DND-41 (cell line): ENCODE data around the gene PROSER1.

Source experiments
- ATAC-seq: fragments of 200-7000 bp; cut with Tn5 transposase; 3 replicates; pipeline ENCODE4 v1.9.1; 2021; ENCODE audit warnings: low read depth; ENCODE audit not compliant: insufficient read depth
- DNase-seq: peaks from one replicate; pipeline ENCODE4 v3.0.0-alpha.2; 2020
- H2AFZ ChIP-seq: 2 replicates; pipeline ENCODE4 v1.6.0; 2012; ENCODE audit warnings: low read depth, low read length
- H3K27ac ChIP-seq: 2 replicates; pipeline ENCODE4 v1.5.1; 2012; ENCODE audit warnings: low read length, inconsistent platforms
- H3K27me3 ChIP-seq: fragments of 200-600 bp; sonication (generic); 2 replicates; pipeline ENCODE4 v1.6.0; 2012; ENCODE audit warnings: low read length, mild to moderate bottlenecking, inconsistent platforms; ENCODE audit not compliant: insufficient read depth, poor library complexity
- H3K36me3 ChIP-seq: 2 replicates; pipeline ENCODE4 v1.5.1; 2012; ENCODE audit warnings: low read length, inconsistent platforms; ENCODE audit not compliant: insufficient read depth
- H3K4me1 ChIP-seq: 2 replicates; pipeline ENCODE4 v1.5.1; 2012; ENCODE audit warnings: mild to moderate bottlenecking, low read length; ENCODE audit not compliant: insufficient read depth
- H3K4me2 ChIP-seq: 2 replicates; pipeline ENCODE4 v1.6.0; 2012; ENCODE audit warnings: mild to moderate bottlenecking, moderate library complexity, low read length, inconsistent platforms; ENCODE audit not compliant: insufficient read depth
- H3K4me3 ChIP-seq, 2 experiments: fragments of 200-600 bp in 1 of 2; shearing (Covaris generic) in 1 of 2; 2 replicates each; pipeline ENCODE4 v1.5.1; 2012 to 2016; ENCODE audit warnings: inconsistent platforms in 2 of 2, low read length in 2 of 2, mild to moderate bottlenecking in 2 of 2, low read depth in 1 of 2, moderate library complexity in 1 of 2
- H3K79me2 ChIP-seq: 2 replicates; pipeline ENCODE4 v1.6.0; 2012; ENCODE audit warnings: low read length, inconsistent platforms; ENCODE audit not compliant: insufficient read depth
- H3K9ac ChIP-seq: 2 replicates; pipeline ENCODE4 v1.6.0; 2012; ENCODE audit warnings: low read depth, mild to moderate bottlenecking, inconsistent platforms, low read length, moderate library complexity
- H3K9me3 ChIP-seq: 2 replicates; pipeline ENCODE4 v1.5.1; 2012; ENCODE audit warnings: low read length, moderate library complexity, mild to moderate bottlenecking, inconsistent platforms; ENCODE audit not compliant: insufficient read depth, severe bottlenecking
- H4K20me1 ChIP-seq: 2 replicates; pipeline ENCODE4 v1.6.0; 2012; ENCODE audit warnings: low read length; ENCODE audit not compliant: insufficient read depth
- EZH2 ChIP-seq: IDR thresholded peaks from 3 replicates; pipeline ENCODE4 v1.6.1; 2012; ENCODE audit warnings: borderline replicate concordance, low read depth, mild to moderate bottlenecking, moderate library complexity, low read length, inconsistent platforms; ENCODE audit not compliant: severe bottlenecking
- TF ChIP-seq, protein P1 (sequence below): IDR thresholded peaks from 2 replicates; pipeline ENCODE4 v1.5.1; 2012; ENCODE audit warnings: borderline replicate concordance, low read length, moderate library complexity, mild to moderate bottlenecking; ENCODE audit not compliant: poor library complexity, severe bottlenecking; ENCODE audit errors: extremely low read depth

PROSER1 gene

DNA sequence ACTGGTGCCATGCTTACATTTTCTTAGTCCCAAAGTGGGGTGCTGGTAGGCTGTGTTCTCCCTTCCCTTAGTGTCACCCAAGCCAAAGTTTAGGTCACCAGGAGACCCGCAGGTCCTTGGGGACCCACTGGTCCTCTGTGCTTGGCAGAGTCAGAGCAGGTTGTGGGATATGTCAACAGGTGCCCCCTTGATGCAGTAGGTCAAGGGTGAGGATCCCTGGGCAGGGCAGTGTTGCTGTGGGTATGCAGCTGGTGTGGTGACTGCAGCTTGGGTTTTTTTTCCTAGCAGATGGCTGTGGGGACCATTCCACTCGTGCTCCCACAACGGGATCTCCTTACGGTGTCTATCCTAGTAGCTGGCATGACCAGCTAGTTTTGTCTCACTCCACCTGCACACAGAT is 24.1 kb upstream of the PROSER1 start:
- H3K27me3 ChIP-seq: no peaks in the 10 kb centered on the region
- ATAC-seq: no peak
- DNase-seq: no peak
- H3K27ac ChIP-seq: no peak overlapping the region
- H3K4me2 ChIP-seq: no peak overlapping the region
- H3K36me3 ChIP-seq: peaks cover 4% of the 10 kb centered on the region
- H3K9me3 ChIP-seq: no peaks in the 10 kb centered on the region
- no peak overlapping the region for H2AFZ ChIP-seq
- H3K79me2 ChIP-seq: no peaks in the 10 kb centered on the region
- no peak overlapping the region for H3K4me3 ChIP-seq
- TF ChIP-seq, protein P1, sequence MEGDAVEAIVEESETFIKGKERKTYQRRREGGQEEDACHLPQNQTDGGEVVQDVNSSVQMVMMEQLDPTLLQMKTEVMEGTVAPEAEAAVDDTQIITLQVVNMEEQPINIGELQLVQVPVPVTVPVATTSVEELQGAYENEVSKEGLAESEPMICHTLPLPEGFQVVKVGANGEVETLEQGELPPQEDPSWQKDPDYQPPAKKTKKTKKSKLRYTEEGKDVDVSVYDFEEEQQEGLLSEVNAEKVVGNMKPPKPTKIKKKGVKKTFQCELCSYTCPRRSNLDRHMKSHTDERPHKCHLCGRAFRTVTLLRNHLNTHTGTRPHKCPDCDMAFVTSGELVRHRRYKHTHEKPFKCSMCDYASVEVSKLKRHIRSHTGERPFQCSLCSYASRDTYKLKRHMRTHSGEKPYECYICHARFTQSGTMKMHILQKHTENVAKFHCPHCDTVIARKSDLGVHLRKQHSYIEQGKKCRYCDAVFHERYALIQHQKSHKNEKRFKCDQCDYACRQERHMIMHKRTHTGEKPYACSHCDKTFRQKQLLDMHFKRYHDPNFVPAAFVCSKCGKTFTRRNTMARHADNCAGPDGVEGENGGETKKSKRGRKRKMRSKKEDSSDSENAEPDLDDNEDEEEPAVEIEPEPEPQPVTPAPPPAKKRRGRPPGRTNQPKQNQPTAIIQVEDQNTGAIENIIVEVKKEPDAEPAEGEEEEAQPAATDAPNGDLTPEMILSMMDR: no peak
- TF ChIP-seq EZH2: no peak
- H3K4me1 ChIP-seq: no peaks in the 10 kb centered on the region
- no peaks in the 10 kb centered on the region; the same call in 1 of the 2 replicates for H4K20me1 ChIP-seq
- H3K9ac ChIP-seq: no peak overlapping the region

- DNase-seq: no peak
- no peak for TF ChIP-seq EZH2
- TF ChIP-seq, protein P1: no peak
Observed at GRCh38 chr13:39058040-39058439, 20.2 kb upstream of the PROSER1 start.

DNA sequence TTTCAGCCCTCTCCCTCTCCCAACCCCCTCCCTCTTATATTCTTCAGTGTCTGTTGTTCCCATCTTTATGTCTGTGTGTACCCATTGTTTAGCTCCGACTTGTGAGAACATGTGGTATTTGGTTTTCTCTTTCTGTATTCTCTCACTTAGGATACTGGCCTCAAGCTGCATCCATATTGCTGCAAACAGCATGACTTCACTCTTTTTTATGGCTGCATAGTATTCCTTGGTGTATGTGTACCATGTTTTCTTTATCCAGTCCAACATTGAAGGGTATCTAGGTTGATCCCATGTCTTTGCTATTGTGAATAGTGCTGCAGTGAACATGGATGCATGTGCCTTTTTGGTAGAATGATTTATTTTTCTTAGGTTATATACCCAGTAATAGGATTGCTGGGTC is 18.1 kb upstream of the PROSER1 start:
- H3K4me1 ChIP-seq: no peaks in the 10 kb centered on the region
- TF ChIP-seq, protein P1: no peak
- no peak for TF ChIP-seq EZH2
- no peak overlapping the region for H2AFZ ChIP-seq
- H3K79me2 ChIP-seq: no peaks in the 10 kb centered on the region
- H3K9me3 ChIP-seq: no peaks in the 10 kb centered on the region
- no peak for DNase-seq
- H3K27ac ChIP-seq: no peak overlapping the region
- H3K9ac ChIP-seq: no peak overlapping the region
- no peak overlapping the region for H3K4me2 ChIP-seq
- ATAC-seq: no peak
- no peaks in the 10 kb centered on the region for H4K20me1 ChIP-seq
- no peaks in the 10 kb centered on the region for H3K27me3 ChIP-seq
- H3K36me3 ChIP-seq: peaks cover 14% of the 10 kb centered on the region
- no peak overlapping the region for H3K4me3 ChIP-seq

More at GRCh38 chr13:39058040-39058439, 20.2 kb upstream of the PROSER1 start:
- peaks cover 10% of the 10 kb centered on the region for H3K36me3 ChIP-seq
- H3K9ac ChIP-seq: no peak overlapping the region
- no peaks in the 10 kb centered on the region for H3K4me1 ChIP-seq
- no peak overlapping the region for H3K27ac ChIP-seq
- H3K79me2 ChIP-seq: no peaks in the 10 kb centered on the region
- ATAC-seq: no peak
- no peak overlapping the region for H3K4me3 ChIP-seq
- H2AFZ ChIP-seq: no peak overlapping the region
- no peaks in the 10 kb centered on the region; the same call in 1 of the 2 replicates for H4K20me1 ChIP-seq
- no peaks in the 10 kb centered on the region for H3K27me3 ChIP-seq
- H3K9me3 ChIP-seq: no peaks in the 10 kb centered on the region
- no peak overlapping the region for H3K4me2 ChIP-seq

DNA sequence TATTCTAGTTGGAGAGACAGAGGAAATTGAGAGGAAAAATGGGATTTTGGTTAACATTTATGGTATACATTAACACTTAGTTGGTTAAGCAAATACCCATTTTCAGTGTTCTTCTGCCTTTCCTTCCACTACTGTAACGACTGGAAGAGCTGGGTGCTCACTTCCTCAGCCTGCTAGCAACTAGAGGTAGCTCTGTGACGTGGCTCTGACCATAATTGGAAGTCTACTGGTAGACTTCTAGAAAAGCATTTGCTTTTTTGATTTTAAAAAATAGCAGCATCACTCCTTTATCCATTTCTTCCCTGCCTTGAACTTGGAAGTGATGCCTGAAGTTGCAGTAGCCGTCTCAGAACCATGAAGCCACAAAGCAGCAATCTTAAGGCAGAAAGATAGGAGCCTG is 16.2 kb upstream of the PROSER1 start:
- DNase-seq (no peak), ATAC-seq (no peak)
- TF ChIP-seq EZH2: no peak
- TF ChIP-seq, protein P1: no peak
- Histone ChIP-seq H3K4me3 (no peak overlapping the region), H3K9ac (no peak overlapping the region), H3K27ac (no peak overlapping the region), H3K4me2 (no peak overlapping the region), H3K9me3 (no peaks in the 10 kb centered on the region), H3K79me2 (no peaks in the 10 kb centered on the region), H3K36me3 (peaks cover 14% of the 10 kb centered on the region), H4K20me1 (no peaks in the 10 kb centered on the region), H3K27me3 (no peaks in the 10 kb centered on the region), H2AFZ (no peak overlapping the region), H3K4me1 (no peaks in the 10 kb centered on the region)
